HEK293 (cell line): ENCODE results near the gene CNGB1.

ENCODE experiments used
- CTCF ChIP-seq: fragments of 450-650 bp; formaldehyde crosslinking; IDR thresholded peaks from 2 replicates; pipeline ENCODE4 v1.5.1; 2016; ENCODE audit warnings: missing biosample characterization, missing genetic modification characterization
- KLF9 ChIP-seq: fragments of 450-650 bp; formaldehyde crosslinking; IDR thresholded peaks from 2 replicates; pipeline ENCODE4 v1.5.1; 2016; ENCODE audit warnings: missing biosample characterization, missing genetic modification characterization, low read depth
- SALL2 ChIP-seq: fragments of 450-650 bp; formaldehyde crosslinking; IDR thresholded peaks from 2 replicates; pipeline ENCODE4 v1.5.0; 2017; ENCODE audit warnings: missing biosample characterization, mild to moderate bottlenecking, missing genetic modification characterization, borderline replicate concordance
- ZNF114 ChIP-seq: fragments of 450-650 bp; formaldehyde crosslinking; IDR thresholded peaks from 2 replicates; pipeline ENCODE4 v1.5.0; 2017; ENCODE audit warnings: missing biosample characterization, missing genetic modification characterization
- ZNF704 ChIP-seq: fragments of 450-650 bp; formaldehyde crosslinking; IDR thresholded peaks from 2 replicates; pipeline ENCODE4 v1.5.1; 2016; ENCODE audit warnings: missing biosample characterization, missing genetic modification characterization
- ZSCAN16 ChIP-seq: fragments of 450-650 bp; formaldehyde crosslinking; IDR thresholded peaks from 2 replicates; pipeline ENCODE4 v1.5.1; 2016; ENCODE audit warnings: missing biosample characterization, missing genetic modification characterization

- no peak for TF ChIP-seq ZNF704 (tag by site-specific recombination)
- no peak for TF ChIP-seq CTCF (tag by site-specific recombination)
- no peak for TF ChIP-seq ZSCAN16 (tag by site-specific recombination)
- no peak for TF ChIP-seq ZNF114 (tag by site-specific recombination)
- TF ChIP-seq SALL2 (tag by site-specific recombination): no peak
- no peak for TF ChIP-seq KLF9 (tag by site-specific recombination)
These were observed 97.7 kb downstream of the CNGB1 start for GRCh38 chr16:57873218-57873617.
